Dedifferentiated amniotic fluid mesenchymal stem cell (primary cell): ENCODE measurements around the gene WNT1.

ENCODE experiments used
- DNase-seq: peaks from one replicate; pipeline ENCODE4 v3.0.0-alpha.2; 2016; ENCODE audit errors: extremely low spot score

The WNT1 gene

DNA sequence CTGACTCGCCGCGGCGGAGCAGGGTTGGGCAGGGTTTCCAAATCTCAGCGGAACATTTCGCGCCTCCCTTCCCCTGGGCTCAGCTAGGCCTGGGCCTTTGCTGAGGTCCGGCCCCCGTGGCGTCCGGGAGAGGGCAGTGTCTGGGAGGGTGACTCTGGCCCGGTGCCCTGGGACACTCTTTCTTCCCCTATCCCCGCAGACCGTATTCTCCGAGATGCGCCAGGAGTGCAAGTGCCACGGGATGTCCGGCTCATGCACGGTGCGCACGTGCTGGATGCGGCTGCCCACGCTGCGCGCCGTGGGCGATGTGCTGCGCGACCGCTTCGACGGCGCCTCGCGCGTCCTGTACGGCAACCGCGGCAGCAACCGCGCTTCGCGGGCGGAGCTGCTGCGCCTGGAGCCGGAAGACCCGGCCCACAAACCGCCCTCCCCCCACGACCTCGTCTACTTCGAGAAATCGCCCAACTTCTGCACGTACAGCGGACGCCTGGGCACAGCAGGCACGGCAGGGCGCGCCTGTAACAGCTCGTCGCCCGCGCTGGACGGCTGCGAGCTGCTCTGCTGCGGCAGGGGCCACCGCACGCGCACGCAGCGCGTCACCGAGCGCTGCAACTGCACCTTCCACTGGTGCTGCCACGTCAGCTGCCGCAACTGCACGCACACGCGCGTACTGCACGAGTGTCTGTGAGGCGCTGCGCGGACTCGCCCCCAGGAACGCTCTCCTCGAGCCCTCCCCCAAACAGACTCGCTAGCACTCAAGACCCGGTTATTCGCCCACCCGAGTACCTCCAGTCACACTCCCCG is 3.0 kb downstream of the WNT1 start:
- no peak for DNase-seq

DNA sequence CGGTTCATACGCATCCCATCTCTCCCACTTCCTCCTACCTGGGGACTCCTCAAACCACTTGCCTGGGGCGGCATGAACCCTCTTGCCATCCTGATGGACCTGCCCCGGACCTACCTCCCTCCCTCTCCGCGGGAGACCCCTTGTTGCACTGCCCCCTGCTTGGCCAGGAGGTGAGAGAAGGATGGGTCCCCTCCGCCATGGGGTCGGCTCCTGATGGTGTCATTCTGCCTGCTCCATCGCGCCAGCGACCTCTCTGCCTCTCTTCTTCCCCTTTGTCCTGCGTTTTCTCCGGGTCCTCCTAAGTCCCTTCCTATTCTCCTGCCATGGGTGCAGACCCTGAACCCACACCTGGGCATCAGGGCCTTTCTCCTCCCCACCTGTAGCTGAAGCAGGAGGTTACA is 3.6 kb downstream of the WNT1 start:
- DNase-seq, result no peak

DNA sequence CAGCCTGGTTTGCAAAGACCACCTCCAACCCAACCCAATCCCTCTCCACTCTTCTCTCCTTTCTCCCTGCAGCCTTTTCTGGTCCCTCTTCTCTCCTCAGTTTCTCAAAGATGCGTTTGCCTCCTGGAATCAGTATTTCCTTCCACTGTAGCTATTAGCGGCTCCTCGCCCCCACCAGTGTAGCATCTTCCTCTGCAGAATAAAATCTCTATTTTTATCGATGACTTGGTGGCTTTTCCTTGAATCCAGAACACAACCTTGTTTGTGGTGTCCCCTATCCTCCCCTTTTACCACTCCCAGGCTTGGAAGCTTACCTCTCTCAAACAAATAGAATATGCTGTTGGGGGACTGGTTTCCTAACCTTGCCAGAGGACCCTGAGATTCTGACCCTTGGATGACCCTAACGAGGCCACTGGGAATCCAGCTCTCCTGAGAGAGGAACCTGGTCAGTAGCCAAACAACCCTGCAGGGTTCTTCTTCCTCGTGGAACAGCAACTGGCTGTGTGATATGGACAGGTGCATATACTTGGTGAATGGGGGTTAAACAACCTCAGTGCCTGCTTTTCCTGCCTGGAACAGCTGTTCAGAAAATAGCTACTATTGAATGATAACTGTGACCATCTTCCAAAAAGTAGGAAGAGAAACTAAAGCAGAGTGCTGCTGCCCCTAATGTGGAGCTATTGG is 4.4 kb downstream of the WNT1 start:
- no peak for DNase-seq

DNA sequence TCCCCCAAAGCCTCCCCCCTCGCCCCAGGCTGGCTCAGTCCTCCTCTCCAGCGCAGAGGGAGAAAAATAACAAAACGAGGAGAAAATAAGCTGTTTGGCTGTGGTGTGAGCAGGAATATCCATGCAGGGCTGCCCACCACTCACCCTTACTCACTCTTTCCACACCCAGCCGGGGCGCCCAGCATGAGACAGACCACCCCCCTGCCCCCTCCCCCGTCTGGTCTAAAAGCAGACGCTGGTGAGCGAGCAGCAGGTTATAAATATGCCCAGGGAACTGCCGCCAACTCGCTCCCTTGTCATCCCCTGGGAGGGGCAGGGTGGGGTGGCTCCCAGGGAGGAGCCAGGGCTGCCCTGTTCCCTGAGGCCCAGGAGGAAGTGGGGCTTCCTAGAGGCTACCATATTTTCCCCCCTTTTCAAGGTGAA is 7.4 kb downstream of the WNT1 start:
- DNase-seq, result no peak

DNA sequence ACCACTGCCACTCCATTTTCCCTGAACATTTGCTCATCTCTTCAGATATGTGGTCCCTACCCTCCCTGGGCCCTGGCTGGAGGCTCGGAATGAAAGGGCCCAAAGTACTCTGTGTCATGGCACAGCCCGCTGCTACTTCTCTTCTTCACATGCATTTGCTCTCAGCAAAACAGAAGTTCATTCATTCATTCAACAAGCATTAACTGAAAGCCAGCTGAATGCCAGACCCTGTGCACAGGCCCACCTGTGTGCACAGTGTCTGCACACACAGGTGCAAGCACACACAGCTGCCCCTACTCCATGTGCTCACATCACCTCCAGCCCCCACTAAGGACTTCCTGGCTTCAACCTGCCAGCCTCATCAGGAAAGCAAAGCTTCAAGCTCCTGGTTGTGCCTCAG is 7.8 kb downstream of the WNT1 start:
- no peak for DNase-seq

DNA sequence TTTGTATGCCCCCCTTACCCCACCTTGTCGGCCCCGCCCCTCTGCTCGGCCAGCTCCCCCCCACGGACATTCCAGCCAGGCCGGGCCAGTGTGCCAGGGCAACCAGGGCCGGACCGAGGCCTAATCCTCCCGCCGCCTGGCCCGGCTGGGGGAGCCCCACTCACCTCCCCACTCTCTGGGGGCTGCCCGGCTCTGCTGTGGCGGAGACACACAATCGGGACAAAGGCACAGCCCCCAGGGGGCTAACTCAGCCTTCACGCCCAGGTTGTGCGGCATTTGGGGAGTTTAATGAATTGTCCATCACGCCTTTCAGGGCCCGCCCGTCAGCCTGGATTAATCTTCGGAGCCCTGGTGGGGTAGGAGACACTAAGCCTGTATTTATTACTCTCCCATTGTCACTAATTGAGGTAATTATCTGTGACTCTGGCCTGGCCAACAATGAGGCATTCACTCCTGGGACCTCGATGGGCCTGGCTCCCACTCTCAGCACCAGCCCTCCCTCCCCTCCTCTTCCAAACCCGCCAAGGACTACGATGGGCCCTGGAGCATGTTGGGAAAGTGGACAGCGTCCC is 8.7 kb downstream of the WNT1 start:
- DNase-seq, result no peak

DNA sequence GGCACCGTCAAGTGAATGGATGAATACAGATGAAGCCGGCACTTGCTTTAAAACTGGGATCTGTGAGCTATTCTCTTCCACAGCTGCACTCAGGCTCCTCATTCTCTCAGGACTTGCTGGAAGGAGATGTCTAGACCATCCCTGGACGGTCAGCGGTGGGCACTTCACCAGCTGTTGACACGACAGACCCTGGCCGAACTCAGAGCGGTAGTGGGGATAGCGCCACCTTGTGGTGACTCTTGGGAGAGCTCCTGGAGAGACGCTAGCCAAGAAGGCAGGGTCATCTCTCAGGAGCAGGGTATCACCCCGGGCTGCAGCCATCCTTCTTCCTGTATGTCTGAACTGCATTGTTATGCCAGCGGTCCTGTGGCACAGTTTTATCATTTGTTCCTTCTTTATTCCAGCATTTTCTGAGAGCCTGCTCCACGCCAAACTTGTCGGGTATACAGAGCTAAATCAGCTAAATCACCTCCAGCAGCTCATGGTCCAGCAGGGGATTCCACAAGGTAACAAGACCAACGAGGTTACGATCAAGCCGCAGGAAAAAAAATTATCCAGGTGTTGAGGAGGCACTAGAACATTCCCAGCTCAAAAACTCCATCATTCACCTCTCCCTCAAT is 10.0 kb downstream of the WNT1 start:
- peak; percentile 44 for DNase-seq

DNA sequence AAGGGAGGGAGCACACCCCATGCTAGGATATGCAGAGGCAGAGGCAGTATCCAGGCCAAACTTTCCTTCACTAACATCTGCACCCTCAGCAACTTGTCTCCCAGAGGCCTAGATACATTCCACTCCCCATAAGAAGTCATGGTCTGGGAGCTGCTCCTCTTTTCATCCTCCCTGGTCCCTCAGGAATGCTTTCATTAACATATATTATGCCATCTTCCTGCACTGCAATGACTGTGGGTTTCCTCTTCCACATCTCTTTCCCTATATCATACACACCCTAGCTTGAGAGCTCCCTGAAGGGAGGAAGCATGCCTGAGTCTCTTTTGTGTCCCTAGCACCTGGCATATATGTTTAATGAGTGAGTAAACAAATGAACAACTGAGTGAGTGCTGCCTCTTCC is 12.4 kb downstream of the WNT1 start:
- DNase-seq, result no peak

DNA sequence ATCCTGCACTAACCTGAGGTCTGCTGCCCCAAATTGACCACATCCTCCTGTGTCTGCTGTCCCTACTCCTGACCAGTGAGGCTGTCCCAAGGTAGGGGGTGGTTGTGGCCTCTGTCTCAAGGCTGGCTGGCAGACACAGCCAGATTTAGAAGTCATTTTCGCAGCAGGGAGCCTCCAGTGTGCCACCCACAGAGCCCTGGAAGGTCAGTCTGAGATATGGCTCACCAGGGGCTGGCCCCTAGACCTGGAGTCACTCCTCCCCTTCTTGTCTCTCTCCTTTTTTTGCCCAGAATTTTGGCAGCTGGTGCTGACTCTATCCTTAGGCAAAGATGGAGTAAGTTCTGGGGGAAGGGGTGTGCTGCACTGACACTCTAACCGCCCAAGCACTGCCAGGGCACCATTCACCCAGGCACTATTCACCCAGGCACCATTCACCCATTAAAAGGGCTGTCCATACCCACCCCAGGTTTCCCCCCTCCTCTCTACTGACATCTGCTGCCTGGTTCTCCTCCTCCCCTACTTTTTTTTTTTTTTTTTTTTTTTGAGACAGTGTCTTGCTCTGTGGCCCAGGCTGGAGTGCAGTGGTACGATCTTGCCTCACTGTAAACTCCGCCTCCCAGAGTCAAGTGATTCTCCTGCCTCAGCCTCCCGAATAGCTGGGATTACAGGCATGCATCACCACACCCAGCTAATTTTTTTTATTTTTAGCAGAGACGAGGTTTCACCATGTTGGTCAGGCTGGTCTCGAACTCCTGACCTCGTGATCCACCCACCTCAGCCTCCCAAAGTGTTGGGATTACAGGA is 13.3 kb downstream of the WNT1 start:
- DNase-seq, result no peak

GRCh38 chr12:48993787-48994186 is 15.7 kb downstream of the WNT1 start:
- DNase-seq, result no peak

GRCh38 chr12:48994224-48995085 is 16.3 kb downstream of the WNT1 start:
- no peak for DNase-seq

- DNase-seq, result peak; percentile 82
Observed at GRCh38 chr12:48995086-48995879, 17.2 kb downstream of the WNT1 start.

GRCh38 chr12:48996794-48997718 is 18.9 kb downstream of the WNT1 start:
- DNase-seq, result peak; percentile 52

DNA sequence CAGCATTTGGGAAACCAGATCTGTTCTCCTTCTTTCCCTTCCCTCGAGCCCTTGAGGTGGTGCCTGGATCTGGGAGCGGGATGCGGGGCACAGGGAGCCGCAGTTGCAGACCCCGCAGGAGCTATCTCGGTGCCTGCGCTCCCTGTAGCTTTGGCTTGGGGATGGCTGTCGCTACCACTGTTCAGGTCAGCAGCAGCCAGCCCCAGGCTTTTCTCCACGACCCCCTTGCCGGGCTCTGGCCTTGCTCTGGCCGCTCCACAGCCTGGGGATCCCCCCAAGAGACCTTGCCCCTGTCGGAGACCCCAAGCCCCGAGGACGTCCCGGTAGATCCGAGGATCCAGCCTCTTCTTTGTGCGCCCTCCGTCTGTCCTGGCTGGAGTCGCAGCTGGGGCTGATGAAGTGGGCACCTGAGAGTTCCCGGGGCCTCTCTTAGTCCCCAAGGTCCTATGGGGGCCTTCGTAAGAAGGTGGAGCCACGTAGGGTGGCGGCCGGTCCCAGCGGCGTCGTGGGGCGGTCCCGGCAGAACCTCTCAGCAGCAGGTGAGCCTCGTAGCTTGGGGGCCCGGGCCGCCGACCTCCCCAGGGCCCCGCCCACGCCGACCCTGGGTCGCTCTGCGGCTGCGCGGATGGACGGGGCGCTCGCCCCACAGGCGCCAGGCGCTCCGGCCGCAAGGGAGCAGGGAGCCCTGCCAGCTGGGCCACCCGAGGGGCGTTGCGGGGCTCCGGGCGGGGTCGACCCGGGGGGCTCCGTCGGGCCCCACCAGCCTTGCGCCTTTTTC is 19.8 kb downstream of the WNT1 start:
- DNase-seq, result no peak

GRCh38 chr12:48998497-48999353 is 20.6 kb downstream of the WNT1 start:
- DNase-seq, result no peak

GRCh38 chr12:48999371-49000131 is 21.4 kb downstream of the WNT1 start, which contains the start of gene DDN:
DDN (minus strand) TSS chr12:48999375; CDS start chr12:48999287, 88 bp downstream.
- no peak for DNase-seq
